AG09309 (cell line): ENCODE measurements around the gene CCDC57.
A peak's percentile ranks its signal among the peaks of the same experiment; 100 is the strongest.

Experiments
- DNase-seq: peaks from one replicate; pipeline ENCODE4 v3.0.0-alpha.2; 2010; ENCODE audit warnings: low read depth
- H3K4me3 ChIP-seq: 2 replicates; pipeline ENCODE4 v1.5.1; 2011; ENCODE audit warnings: mild to moderate bottlenecking, low read depth, low read length, moderate library complexity; ENCODE audit not compliant: control insufficient read depth
- CTCF ChIP-seq: IDR thresholded peaks from 2 replicates; pipeline ENCODE4 v1.5.1; 2011; ENCODE audit warnings: mild to moderate bottlenecking, low read depth, low read length, inconsistent platforms; ENCODE audit not compliant: insufficient read depth, control insufficient read depth; ENCODE audit errors: missing control alignments

The CCDC57 gene

GRCh38 chr17:82230609-82231311, 18.1 kb upstream of the CCDC57 start:
- peak overlapping the region; percentile 88 for H3K4me3 ChIP-seq
- peak; percentile 36 for TF ChIP-seq CTCF
- peak; percentile 56 for DNase-seq

- no peak for DNase-seq
- peak overlapping the region; percentile 88 for H3K4me3 ChIP-seq
- no peak for TF ChIP-seq CTCF
These were observed 17.3 kb upstream of the CCDC57 start for GRCh38 chr17:82229698-82230608.

- H3K4me3 ChIP-seq, result peak within 1 kb of the TSS; percentile 88
- TF ChIP-seq CTCF, result no peak
- DNase-seq, result no peak
These were observed 16.4 kb upstream of the CCDC57 start, which contains the start of gene SLC16A3 for GRCh38 chr17:82228842-82229697. Gene SLC16A3, plus strand, starts transcription at chr17:82229042. Its CDS starts 6,967 bp downstream, at chr17:82236009.

GRCh38 chr17:82228278-82228841, 15.7 kb upstream of the CCDC57 start:
- H3K4me3 ChIP-seq, result peak overlapping the region; percentile 35
- no peak for TF ChIP-seq CTCF
- DNase-seq, result no peak

GRCh38 chr17:82227629-82228277, 15.1 kb upstream of the CCDC57 start:
- H3K4me3 ChIP-seq, result no peak overlapping the region
- TF ChIP-seq CTCF, result no peak
- DNase-seq, result no peak
